Nephron progenitor cell (in vitro differentiated cells): ENCODE data around the gene APBB2.

Experiments
- DNase-seq: peaks from one replicate; pipeline ENCODE4 v3.0.0; 2021
- H3K27ac Mint-ChIP-seq: 2 replicates; pipeline ENCODE4 v1.8.0; 2021; ENCODE audit warnings: mild to moderate bottlenecking, moderate library complexity, mixed read lengths
- H3K27me3 Mint-ChIP-seq: 2 replicates; pipeline ENCODE4 v1.8.0; 2021; ENCODE audit warnings: mild to moderate bottlenecking, low read depth, mixed read lengths; ENCODE audit not compliant: poor library complexity
- H3K36me3 Mint-ChIP-seq: 2 replicates; pipeline ENCODE4 v1.8.0; 2021; ENCODE audit warnings: low read depth, mixed read lengths
- H3K4me1 Mint-ChIP-seq: 2 replicates; pipeline ENCODE4 v1.8.0; 2021; ENCODE audit warnings: mixed read lengths
- H3K4me3 Mint-ChIP-seq: 2 replicates; pipeline ENCODE4 v1.8.0; 2021; ENCODE audit warnings: mild to moderate bottlenecking, moderate library complexity, mixed read lengths
- H3K9me3 Mint-ChIP-seq: 2 replicates; pipeline ENCODE4 v1.8.0; 2021; ENCODE audit warnings: mild to moderate bottlenecking, moderate library complexity, mixed read lengths
- TF ChIP-seq, protein P1 (sequence below): fragments of 200-600 bp; sonication (generic); IDR thresholded peaks from 2 replicates; pipeline ENCODE4 v1.5.0; 2021; ENCODE audit warnings: antibody characterized with exemption

APBB2 gene

DNA sequence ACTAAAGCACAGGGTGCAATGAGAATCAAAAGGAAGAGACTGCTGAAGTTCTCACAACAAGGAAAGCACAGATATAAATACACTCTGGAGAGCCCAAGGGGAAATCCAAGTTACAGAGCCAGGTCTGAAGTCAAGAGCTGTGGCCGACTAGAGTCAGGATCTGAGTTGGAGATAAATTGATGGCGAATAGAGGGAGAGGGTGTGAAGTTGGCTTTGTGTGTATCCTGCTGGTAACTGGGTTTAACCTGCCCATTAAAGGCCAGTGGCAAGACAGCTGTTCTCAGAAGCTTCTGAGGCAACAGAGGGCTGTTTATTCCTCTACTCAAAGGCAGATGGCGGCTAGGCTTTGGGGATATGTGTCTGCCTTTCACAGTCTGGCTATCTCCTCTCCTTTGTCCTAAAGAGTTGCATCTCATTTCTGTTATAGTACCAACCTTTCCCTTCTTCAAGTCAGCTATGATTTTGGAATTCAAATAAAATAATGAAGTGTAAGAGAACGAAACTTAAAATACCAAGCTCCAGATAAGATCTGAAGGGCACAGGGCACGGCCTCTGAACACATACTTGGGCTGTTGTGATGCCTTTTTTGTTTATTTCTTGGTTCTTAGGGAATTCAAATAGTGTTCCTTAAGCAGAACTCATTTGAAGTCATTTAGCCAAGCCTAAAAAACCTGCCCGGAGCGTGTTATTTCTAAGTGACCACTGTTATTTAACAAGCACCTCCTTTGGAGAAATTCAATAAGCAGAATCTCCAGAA is 142.1 kb downstream of the APBB2 start:
- Mint-ChIP-seq H3K9me3 (no peaks in the 10 kb centered on the region), H3K27me3 (no peaks in the 10 kb centered on the region), H3K4me1 (peaks cover 19% of the 10 kb centered on the region), H3K4me3 (no peak overlapping the region), H3K36me3 (no peaks in the 10 kb centered on the region), H3K27ac (peak overlapping the region; percentile 77)
- TF ChIP-seq, protein P1, sequence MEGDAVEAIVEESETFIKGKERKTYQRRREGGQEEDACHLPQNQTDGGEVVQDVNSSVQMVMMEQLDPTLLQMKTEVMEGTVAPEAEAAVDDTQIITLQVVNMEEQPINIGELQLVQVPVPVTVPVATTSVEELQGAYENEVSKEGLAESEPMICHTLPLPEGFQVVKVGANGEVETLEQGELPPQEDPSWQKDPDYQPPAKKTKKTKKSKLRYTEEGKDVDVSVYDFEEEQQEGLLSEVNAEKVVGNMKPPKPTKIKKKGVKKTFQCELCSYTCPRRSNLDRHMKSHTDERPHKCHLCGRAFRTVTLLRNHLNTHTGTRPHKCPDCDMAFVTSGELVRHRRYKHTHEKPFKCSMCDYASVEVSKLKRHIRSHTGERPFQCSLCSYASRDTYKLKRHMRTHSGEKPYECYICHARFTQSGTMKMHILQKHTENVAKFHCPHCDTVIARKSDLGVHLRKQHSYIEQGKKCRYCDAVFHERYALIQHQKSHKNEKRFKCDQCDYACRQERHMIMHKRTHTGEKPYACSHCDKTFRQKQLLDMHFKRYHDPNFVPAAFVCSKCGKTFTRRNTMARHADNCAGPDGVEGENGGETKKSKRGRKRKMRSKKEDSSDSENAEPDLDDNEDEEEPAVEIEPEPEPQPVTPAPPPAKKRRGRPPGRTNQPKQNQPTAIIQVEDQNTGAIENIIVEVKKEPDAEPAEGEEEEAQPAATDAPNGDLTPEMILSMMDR: no peak
- DNase-seq: no peak

DNA sequence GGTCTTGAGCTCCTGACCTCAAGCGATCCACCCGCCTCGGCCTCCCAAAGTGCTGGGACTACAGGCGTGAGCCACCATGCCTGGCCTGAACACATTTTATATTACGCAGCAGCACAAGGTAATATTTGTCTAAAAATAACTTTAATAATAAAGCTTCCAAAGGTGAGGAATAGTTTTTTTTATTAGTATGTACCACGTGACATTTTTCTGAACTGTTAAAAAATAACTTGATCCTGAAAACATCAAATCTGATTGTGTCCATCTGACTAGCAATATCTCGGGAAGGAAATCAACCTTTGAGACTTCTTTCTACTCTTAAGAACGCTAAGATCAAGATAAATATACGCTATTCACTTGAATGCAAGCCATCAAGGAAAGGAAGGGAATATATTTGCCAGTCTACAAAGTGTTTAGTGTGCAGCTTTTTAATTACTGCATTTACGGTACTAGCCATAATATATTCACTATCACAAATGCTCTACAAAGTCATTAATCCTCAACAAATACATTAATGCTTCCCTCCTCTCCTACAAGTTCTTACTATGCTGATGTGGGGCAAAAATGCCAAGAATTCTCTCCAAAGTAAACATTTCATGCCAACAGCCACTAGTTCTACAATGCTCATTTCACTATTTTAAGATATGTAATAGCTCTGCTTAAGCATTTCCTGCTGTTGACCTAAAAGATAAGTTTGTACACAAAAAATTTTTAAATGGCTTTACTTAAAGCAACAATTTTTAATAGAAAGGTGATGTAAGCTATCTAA is 143.6 kb downstream of the APBB2 start:
- H3K27me3 Mint-ChIP-seq: no peaks in the 10 kb centered on the region
- no peaks in the 10 kb centered on the region for H3K36me3 Mint-ChIP-seq
- no peak overlapping the region for H3K27ac Mint-ChIP-seq
- no peaks in the 10 kb centered on the region for H3K9me3 Mint-ChIP-seq
- DNase-seq: no peak
- TF ChIP-seq, protein P1: no peak
- peaks cover 19% of the 10 kb centered on the region for H3K4me1 Mint-ChIP-seq
- H3K4me3 Mint-ChIP-seq: no peak overlapping the region

DNA sequence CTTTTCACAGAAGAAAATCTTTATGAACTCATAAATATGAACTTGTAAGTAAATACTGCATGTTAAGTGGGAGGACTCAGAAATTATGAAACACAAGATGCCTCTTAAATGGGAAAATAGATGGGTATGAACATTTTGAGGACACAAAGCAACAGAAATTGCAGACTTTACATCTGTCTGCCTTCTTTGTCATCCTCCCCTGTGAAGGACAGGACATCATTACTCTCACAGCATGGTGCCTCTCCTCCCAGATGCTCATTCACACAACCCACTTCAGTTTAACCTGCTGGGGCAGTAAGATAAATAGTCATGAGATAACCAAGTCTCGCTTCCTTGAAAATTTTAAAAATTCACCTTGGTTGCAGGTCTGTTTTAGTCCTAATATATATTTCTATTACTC is 144.5 kb downstream of the APBB2 start:
- H3K27me3 Mint-ChIP-seq: peaks cover 2% of the 10 kb centered on the region
- DNase-seq: no peak
- H3K36me3 Mint-ChIP-seq: no peaks in the 10 kb centered on the region
- H3K4me1 Mint-ChIP-seq: peaks cover 19% of the 10 kb centered on the region
- TF ChIP-seq, protein P1: no peak
- no peaks in the 10 kb centered on the region for H3K9me3 Mint-ChIP-seq
- H3K27ac Mint-ChIP-seq: peak overlapping the region; percentile 39
- H3K4me3 Mint-ChIP-seq: no peak overlapping the region

DNA sequence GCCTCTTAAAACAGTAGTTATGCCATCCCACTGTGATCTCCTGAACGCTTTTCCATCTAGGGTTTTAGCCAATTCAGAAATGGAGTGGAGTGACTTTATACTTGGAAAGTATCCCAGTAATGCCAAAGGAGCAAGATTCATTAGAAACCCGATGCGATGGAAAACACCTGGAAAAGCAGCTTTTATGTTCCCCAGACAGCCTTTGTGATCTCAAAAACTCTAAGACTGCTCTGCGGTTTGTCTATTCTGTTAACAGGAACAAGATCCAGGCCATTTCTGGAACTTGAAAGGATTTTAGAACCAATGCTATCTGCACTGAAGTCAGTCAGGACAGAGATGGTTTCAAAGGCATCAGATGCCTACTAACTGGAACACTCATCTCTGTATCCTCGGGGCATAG is 145.1 kb downstream of the APBB2 start:
- no peak for DNase-seq
- H3K27me3 Mint-ChIP-seq: peaks cover 2% of the 10 kb centered on the region
- no peak overlapping the region for H3K27ac Mint-ChIP-seq
- peaks cover 19% of the 10 kb centered on the region for H3K4me1 Mint-ChIP-seq
- no peaks in the 10 kb centered on the region for H3K36me3 Mint-ChIP-seq
- no peaks in the 10 kb centered on the region for H3K9me3 Mint-ChIP-seq
- TF ChIP-seq, protein P1: no peak
- H3K4me3 Mint-ChIP-seq: no peak overlapping the region

DNA sequence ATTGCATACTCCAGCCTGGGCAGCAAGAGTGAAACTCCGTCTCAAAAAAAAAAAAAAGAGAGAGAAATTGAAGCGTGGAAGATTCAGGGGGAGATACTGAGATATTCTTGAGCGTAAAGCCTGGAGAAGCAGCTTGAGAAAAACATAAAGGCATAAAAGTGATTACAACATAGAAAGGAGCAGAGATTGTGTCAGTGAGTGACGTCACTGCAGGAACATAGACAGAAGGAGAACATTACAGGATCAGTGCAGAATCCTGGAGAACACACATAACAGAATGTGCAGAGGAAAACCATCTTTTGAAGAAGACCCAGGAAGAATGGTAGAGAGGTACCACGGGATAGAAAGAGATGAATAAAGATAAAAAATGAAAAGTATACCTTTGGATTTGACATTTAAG is 147.0 kb downstream of the APBB2 start:
- DNase-seq: no peak
- Mint-ChIP-seq H3K9me3 (no peaks in the 10 kb centered on the region), H3K4me1 (peaks cover 21% of the 10 kb centered on the region), H3K4me3 (no peak overlapping the region), H3K27me3 (peaks cover 2% of the 10 kb centered on the region), H3K36me3 (no peaks in the 10 kb centered on the region), H3K27ac (no peak overlapping the region)
- TF ChIP-seq, protein P1: no peak
